ENCODE measurements around the gene TFF3. TPM values are rescaled to one million over a fixed set of nuclear protein-coding genes. Genes with fewer than 3 reads are reported as not detected.

Gene TFF3
- total and polyA plus RNA-seq, 2 of the 13 experiments (the other 11 are each of a cell fraction or from before 2014, with no cell fraction given): 14.2 to 26.9 TPM

DNA sequence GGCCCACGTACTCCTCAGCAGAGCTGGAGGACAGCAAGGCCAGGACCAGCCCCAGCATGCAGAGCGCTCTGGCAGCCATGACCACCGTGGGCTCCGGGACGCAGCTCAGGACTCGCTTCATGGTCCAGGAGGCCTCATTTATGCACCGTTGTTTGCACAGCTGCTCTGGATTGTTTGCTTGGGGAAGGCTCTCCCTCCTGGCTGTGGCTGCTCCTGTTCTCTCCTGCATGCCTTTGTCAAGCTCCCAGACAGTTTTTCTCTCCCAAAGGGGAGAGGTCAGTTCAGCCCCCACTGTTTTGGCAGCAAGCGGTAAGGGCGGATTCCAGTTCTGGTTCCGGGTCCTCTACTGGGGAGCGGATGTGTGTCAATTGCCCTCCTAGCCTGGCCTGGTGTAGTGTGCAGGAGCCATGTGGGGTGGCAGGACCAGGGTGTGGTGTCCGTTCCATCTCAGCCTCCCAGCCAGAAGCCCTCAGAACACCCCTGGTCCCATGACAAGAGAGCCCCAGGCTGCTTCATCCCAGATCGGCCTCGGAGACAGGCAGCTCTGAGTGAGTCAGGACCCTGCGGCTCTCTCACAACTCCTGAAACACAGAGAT is at the start of gene TFF3 (continued):
- TF ChIP-seq ZNF605 (CRISPR knock-in tag; IDR thresholded peaks at IDR 0.05) (0 out of 2 replicates have a peak, but pooled peaks have one; percentile 1), ZNF225 (CRISPR knock-in tag; IDR thresholded peaks at IDR 0.05) (0 out of 2 replicates have a peak, but pooled peaks have one; percentile 37), TBL1XR1 (IDR thresholded peaks at IDR 0.05; ENCODE audit: borderline replicate concordance, low read length, partially characterized antibody) (no peak), NR2F6 (IDR thresholded peaks at IDR 0.05) (peak; percentile 47; the same call in 1 of the 2 replicates), NR2F6 (CRISPR knock-in tag; IDR thresholded peaks at IDR 0.05) (peak; percentile 79), ZNF558 (CRISPR knock-in tag; IDR thresholded peaks at IDR 0.05; ENCODE audit: borderline replicate concordance) (no peak), ZNF543 (CRISPR knock-in tag; IDR thresholded peaks at IDR 0.05) (no peak), GABPA (IDR thresholded peaks at IDR 0.05; ENCODE audit: low read depth, low read length) (peak; percentile 67), GABPA (CRISPR knock-in tag; IDR thresholded peaks at IDR 0.05; ENCODE audit: low read depth) (peak; percentile 75), ARNTL (CRISPR knock-in tag; IDR thresholded peaks at IDR 0.05) (0 out of 2 replicates have a peak, but pooled peaks have one; percentile 51), RNF2 (conservative IDR thresholded peaks at IDR 0.05; ENCODE audit: low read depth) (no peak), ZSCAN20 (CRISPR knock-in tag; IDR thresholded peaks at IDR 0.05; ENCODE audit: borderline replicate concordance) (no peak), ZNF530 (CRISPR knock-in tag; IDR thresholded peaks at IDR 0.05; ENCODE audit: low read depth) (no peak), ZNF383 (CRISPR knock-in tag; IDR thresholded peaks at IDR 0.05; ENCODE audit: borderline replicate concordance) (no peak), ZNF263 (CRISPR knock-in tag; IDR thresholded peaks at IDR 0.05) (peak; percentile 58), RFXANK (CRISPR knock-in tag; IDR thresholded peaks at IDR 0.05) (no peak), ZBTB7A (CRISPR knock-in tag; IDR thresholded peaks at IDR 0.05) (peak; percentile 46; the same call in 1 of the 2 replicates), KMT2B (CRISPR knock-in tag; IDR thresholded peaks at IDR 0.05) (no peak; the same call in 1 of the 2 replicates), ZNF12 (CRISPR knock-in tag; IDR thresholded peaks at IDR 0.05) (no peak), ZNF891 (CRISPR knock-in tag; IDR thresholded peaks at IDR 0.05) (0 out of 2 replicates have a peak, but pooled peaks have one; percentile 30), ZNF660 (CRISPR knock-in tag; IDR thresholded peaks at IDR 0.05; ENCODE audit: borderline replicate concordance, low read depth) (no peak), RAD51 (IDR thresholded peaks at IDR 0.05; ENCODE audit: borderline replicate concordance) (no peak), ZNF33A (CRISPR knock-in tag; IDR thresholded peaks at IDR 0.05; ENCODE audit: borderline replicate concordance) (no peak), TCF12 (IDR thresholded peaks at IDR 0.05) (no peak), TCF12 (CRISPR knock-in tag; IDR thresholded peaks at IDR 0.05) (peak; percentile 90; the same call in 1 of the 2 replicates), ZNF253 (CRISPR knock-in tag; IDR thresholded peaks at IDR 0.05; ENCODE audit: borderline replicate concordance) (no peak), MYNN (CRISPR knock-in tag; IDR thresholded peaks at IDR 0.05; ENCODE audit: low read depth) (no peak)
- TF ChIP-seq, protein P1, sequence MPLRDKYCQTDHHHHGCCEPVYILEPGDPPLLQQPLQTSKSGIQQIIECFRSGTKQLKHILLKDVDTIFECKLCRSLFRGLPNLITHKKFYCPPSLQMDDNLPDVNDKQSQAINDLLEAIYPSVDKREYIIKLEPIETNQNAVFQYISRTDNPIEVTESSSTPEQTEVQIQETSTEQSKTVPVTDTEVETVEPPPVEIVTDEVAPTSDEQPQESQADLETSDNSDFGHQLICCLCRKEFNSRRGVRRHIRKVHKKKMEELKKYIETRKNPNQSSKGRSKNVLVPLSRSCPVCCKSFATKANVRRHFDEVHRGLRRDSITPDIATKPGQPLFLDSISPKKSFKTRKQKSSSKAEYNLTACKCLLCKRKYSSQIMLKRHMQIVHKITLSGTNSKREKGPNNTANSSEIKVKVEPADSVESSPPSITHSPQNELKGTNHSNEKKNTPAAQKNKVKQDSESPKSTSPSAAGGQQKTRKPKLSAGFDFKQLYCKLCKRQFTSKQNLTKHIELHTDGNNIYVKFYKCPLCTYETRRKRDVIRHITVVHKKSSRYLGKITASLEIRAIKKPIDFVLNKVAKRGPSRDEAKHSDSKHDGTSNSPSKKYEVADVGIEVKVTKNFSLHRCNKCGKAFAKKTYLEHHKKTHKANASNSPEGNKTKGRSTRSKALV (CRISPR knock-in tag; IDR thresholded peaks at IDR 0.05): no peak
- TF ChIP-seq, protein P2, sequence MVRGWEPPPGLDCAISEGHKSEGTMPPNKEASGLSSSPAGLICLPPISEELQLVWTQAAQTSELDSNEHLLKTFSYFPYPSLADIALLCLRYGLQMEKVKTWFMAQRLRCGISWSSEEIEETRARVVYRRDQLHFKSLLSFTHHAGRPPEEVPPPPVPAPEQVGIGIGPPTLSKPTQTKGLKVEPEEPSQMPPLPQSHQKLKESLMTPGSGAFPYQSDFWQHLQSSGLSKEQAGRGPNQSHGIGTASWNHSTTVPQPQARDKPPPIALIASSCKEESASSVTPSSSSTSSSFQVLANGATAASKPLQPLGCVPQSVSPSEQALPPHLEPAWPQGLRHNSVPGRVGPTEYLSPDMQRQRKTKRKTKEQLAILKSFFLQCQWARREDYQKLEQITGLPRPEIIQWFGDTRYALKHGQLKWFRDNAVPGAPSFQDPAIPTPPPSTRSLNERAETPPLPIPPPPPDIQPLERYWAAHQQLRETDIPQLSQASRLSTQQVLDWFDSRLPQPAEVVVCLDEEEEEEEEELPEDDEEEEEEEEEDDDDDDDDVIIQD (CRISPR knock-in tag; IDR thresholded peaks at IDR 0.05; ENCODE audit: low read depth): no peak
